Left colon (tissue), 2 donors: ENCODE measurements around the gene MLLT10. TPM values are rescaled to one million over a fixed set of nuclear protein-coding genes. Genes with fewer than 3 reads are reported as not detected.
A peak's percentile ranks its signal among the peaks of the same experiment; 100 is the strongest.

Source experiments
- ATAC-seq: fragments of 200-7000 bp; cut with Tn5 transposase; one replicate; pipeline ENCODE4 v1.9.1; 2020; ENCODE audit warnings: mild to moderate bottlenecking, moderate library complexity
- DNase-seq, 2 donors: peaks; one replicate each; pipeline ENCODE4 v3.0.0-alpha.2; 2020
- intact Hi-C, 2 donors: fragments of 100-400 bp; cut with DNase I in 1 of 2; cut with micrococcal nuclease in 1 of 2; formaldehyde crosslinking; loops; one replicate each; pipeline versions ENCODE4 v1.11.2 to v1.14.0; 2022; cut with DNase I, micrococcal nuclease
- total RNA-seq, 2 donors: library from RNA; stranded (reverse); fragmentation: NEBNext Ultra II Directional; extraction: Animal tissue kit (Norgen Biotek cat#: 25700); gene quantifications; one replicate each; pipeline ENCODE4 v1.2.1, GENCODE V29; 2021
- donor health status: DM: no; HTN: no; CAD: no.
- donor health status: DM: yes; HTN: yes; CAD: no.

Gene MLLT10
- total RNA-seq, 2 donors from 2014 or later, result 23.8 to 31.5 TPM

- no peak for DNase-seq
- intact Hi-C loops, result no loop called here
- ATAC-seq, result no peak
Observed at GRCh38 chr10:21524131-21524525, 9.9 kb upstream of the MLLT10 start.

- intact Hi-C loops, result no loop called here
- ATAC-seq, result no peak
- no peak for DNase-seq
Observed at GRCh38 chr10:21524526-21525366, 9.3 kb upstream of the MLLT10 start.

GRCh38 chr10:21525367-21526187 is 8.5 kb upstream of the MLLT10 start, which contains the start of gene SKIDA1:
Gene SKIDA1, minus strand, starts transcription at chr10:21525682. Its CDS starts 7,860 bp downstream, at chr10:21517822.
- ATAC-seq, result peak; percentile 85
- intact Hi-C loops, result no loop called here
- peak; percentile 81 to 83 for DNase-seq

GRCh38 chr10:21526188-21526859 is 7.7 kb upstream of the MLLT10 start:
- intact Hi-C loops, result no loop called here
- DNase-seq, result peak; percentile 65 to 72
- ATAC-seq, result peak; percentile 48

- ATAC-seq (peak; percentile 50), DNase-seq (peak; percentile 59 to 69)
- intact Hi-C loops, result no loop called here
Observed at GRCh38 chr10:21526860-21527597, 7.0 kb upstream of the MLLT10 start.

GRCh38 chr10:21527598-21528235 is 6.3 kb upstream of the MLLT10 start:
- no peak for ATAC-seq
- DNase-seq, result no peak
- intact Hi-C loops, result no loop called here

GRCh38 chr10:21528236-21529031 is 5.6 kb upstream of the MLLT10 start:
- DNase-seq (no peak), ATAC-seq (no peak)
- intact Hi-C loops, result no loop called here

GRCh38 chr10:21529032-21529910 is 4.8 kb upstream of the MLLT10 start:
- no peak for DNase-seq
- intact Hi-C loops, result no loop called here

GRCh38 chr10:21530168-21530567 is 3.9 kb upstream of the MLLT10 start:
- intact Hi-C loops, result no loop called here
- no peak for DNase-seq
- no peak for ATAC-seq

More at GRCh38 chr10:21529032-21529910, 4.8 kb upstream of the MLLT10 start:
- ATAC-seq, result no peak

GRCh38 chr10:21530641-21531040 is 3.4 kb upstream of the MLLT10 start:
- no peak for ATAC-seq
- intact Hi-C loops, result no loop called here
- no peak for DNase-seq

- ATAC-seq (no peak), DNase-seq (no peak)
- intact Hi-C loops, result no loop called here
Observed at GRCh38 chr10:21531164-21531563, 2.9 kb upstream of the MLLT10 start.

- ATAC-seq (no peak), DNase-seq (no peak)
- intact Hi-C loops, result no loop called here
Observed at GRCh38 chr10:21532694-21533466, 1.2 kb upstream of the MLLT10 start.

- intact Hi-C loops, result no loop called here
- no peak for DNase-seq
- no peak for ATAC-seq
Observed at GRCh38 chr10:21534280-21534586, 201 bp downstream of the MLLT10 start.

GRCh38 chr10:21534604-21535493 is 817 bp downstream of the MLLT10 start:
- ATAC-seq (peak; percentile 67), DNase-seq (peak; percentile 68 to 77)
- intact Hi-C loops, result no loop called here

- DNase-seq (no peak), ATAC-seq (no peak)
- intact Hi-C loops, result no loop called here
Observed at GRCh38 chr10:21535494-21535965, 1.5 kb downstream of the MLLT10 start.
